HG02840 (cell line): ENCODE data around the gene CCDC88C.
A peak's percentile ranks its signal among the peaks of the same experiment; 100 is the strongest.

Source experiments
- ATAC-seq: cut with Tn5 transposase; IDR thresholded peaks from one replicate; pipeline ENCODE4 v1.9.1; 2021; ENCODE audit warnings: mild to moderate bottlenecking, moderate library complexity, moderate number of reproducible peaks; ENCODE audit not compliant: unreplicated experiment, low FRiP score

Gene CCDC88C

GRCh38 chr14:91350813-91351511 lies 66.7 kb downstream of the CCDC88C start:
- peak; percentile 57 for ATAC-seq

GRCh38 chr14:91350483-91350812 lies 67.2 kb downstream of the CCDC88C start:
- no peak for ATAC-seq

DNA sequence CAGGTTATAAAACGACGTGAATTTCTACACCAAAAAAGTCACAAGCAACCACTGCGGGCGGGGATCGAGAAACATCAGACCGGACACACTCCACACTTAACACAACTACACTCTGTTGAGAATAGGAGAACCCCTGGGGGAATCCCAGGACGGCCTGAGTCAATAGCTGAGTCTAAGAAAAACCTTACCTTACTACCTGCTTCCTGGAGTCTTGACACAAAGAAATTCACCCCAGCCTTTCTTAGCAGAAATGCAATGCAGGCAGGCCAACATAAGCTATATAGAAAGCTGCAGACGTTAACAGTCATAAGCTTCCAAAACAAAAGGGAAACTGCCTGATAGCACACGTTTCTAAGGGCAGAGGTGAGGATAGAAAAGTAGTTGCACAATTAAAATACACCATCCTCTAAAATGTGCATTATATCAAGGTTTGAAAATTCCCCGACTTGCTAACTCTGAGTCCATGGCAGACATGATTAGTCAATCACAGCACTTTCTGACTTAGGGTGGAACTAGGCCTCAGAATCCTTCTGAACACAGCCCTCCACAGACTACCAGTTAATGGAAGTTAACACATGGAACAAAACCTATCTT lies 68.0 kb downstream of the CCDC88C start:
- peak; percentile 51 for ATAC-seq

GRCh38 chr14:91348845-91349465 lies 68.7 kb downstream of the CCDC88C start:
- peak; percentile 4 for ATAC-seq

DNA sequence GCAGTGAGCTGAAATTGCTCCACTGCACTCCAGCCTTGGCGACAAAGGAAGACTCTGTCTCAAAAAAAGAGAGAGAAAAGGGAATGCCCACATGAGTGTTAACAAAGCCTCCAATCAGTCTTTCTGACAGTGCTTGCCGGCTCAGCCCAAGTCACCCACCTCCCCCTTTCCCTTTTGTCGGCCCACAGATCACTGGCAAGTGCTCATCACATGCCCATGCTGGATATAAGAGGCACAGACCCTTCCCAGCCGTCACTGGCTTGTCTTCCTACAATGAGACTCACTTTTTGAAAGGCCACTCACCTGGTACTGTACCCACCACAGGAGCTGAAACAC lies 70.8 kb downstream of the CCDC88C start:
- no peak for ATAC-seq

DNA sequence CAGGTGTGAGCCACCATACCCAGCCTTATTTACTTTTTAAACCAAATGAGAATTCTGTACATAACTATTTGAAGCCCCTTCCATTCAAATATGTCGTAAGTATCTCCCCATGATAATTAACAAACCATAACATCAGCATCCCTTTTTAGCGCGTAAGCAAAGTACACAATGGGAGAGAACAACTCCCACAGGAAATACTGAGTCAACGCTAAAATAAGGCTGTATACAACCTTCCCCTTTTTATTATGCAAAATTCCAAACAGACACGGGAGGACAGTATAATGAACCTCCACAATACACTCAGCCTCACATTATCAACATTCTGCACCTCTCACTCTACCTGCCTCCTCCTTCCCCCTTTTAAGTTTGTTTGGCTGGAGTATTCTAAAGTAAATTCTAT lies 73.5 kb downstream of the CCDC88C start:
- ATAC-seq, result no peak

DNA sequence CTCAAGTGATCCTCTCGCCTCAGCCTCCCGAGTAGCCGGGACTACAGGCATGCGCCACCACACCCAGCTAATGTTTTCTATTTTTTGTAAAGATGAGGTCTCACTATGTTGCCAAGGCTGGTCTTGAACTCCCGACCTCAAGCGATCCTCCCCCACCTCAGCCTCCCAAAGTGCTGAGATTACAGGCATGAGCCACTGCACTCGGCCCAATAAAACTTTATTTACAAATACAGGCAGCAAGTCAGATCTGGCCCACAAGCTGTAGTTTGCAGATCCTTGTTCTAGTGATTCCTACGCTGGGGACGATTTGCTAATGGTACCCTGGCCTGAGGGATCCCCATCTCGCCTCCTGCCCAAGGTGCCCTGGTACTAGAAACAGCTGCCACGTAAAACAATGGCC lies 74.6 kb downstream of the CCDC88C start:
- no peak for ATAC-seq

DNA sequence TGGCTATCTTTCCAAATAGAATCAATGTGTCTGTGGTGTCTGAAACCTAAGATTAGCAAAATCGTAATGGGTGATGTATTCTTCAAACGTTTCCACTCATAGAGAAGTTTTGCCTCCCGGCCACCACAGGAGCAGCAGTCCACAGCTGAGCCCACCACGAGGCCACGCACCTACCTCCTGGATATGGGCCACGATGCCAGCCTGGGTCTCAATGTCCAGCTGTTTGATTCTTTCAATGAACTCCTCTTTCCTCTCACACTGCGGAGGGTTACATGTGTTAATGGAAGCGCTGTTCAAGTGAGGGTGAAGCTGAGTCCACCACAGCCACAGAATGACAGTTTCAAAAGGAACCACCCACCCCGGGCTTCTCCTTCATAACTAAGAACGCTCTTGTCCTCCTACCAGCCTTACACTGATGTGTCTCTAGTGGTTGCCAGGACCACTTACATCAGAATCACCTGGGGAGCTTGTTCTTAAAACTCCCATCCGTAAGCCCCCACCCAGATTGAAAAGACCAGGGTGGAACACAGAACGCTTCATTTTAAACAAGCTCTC lies 75.3 kb downstream of the CCDC88C start:
- ATAC-seq, result no peak

DNA sequence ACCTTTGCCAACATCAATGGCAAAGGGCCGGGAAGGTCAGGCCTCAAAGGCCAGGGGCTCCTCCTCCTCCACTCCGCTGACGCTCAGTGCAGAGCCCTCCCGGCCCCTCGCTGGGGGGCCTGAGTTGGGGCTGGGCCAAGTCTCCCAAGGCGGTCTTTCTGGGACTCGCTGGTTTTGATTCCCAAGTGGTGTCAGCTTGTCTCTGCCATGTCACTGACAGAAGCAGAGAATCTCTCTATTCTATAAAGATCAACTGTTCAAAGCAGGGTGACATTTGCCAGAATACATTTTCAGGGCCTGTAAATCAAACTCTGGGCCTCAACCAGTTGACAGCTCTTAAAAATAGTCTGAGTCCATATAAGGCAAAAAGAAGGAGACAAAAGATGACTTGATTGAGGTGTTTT lies 75.9 kb downstream of the CCDC88C start:
- ATAC-seq, result no peak

DNA sequence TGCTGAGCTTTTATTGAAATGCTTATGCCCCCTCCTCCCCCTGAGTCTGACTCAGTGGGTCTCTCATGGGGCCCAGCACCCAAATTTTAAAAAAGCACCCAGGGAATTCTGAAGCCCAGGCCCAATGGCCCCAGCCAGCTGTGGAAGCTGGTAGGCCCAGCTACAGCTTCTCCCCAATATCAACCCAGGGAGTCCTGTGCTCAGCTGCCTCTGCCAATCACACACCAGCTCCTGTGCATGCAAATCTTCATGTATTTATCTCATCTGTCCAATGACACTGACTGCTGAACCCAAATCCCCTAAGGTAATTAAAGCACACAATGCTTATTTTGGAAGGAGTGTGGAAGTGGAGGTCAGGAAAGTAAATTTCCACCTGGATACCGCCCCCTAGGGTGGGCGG lies 76.3 kb downstream of the CCDC88C start:
- ATAC-seq, result no peak

DNA sequence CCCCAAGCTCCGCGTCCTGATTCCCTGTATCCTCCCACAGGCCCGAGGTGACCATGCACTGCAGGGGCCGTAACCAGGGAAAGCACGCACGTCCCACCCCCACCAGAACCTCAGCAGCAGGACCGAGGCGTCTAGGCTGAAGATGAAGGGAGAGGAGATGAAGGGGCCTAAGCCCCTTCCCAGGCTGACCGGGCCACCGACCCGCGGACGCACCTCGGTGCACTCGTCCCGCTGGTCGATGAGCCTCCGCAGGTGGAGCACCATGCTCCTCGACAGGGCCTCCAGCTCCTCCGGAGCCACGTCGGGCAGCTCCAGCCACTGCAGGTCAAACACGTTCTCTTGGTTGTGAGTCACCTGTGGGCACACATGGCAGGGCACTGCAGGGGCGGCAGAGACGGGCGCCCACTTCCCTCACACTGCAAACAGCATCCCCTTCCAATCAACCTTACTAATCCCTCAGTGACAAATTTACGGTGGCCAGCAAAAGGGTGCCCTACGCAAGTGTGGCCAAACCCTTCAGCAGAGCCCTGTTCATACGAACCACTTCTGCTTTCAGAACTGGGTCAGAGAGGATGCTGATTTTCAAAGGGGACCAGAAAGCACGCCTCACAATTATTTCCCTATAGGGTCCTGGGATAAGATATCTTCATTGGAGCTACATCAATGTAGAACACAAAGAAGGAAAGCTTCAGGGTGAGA lies 77.8 kb downstream of the CCDC88C start:
- no peak for ATAC-seq

DNA sequence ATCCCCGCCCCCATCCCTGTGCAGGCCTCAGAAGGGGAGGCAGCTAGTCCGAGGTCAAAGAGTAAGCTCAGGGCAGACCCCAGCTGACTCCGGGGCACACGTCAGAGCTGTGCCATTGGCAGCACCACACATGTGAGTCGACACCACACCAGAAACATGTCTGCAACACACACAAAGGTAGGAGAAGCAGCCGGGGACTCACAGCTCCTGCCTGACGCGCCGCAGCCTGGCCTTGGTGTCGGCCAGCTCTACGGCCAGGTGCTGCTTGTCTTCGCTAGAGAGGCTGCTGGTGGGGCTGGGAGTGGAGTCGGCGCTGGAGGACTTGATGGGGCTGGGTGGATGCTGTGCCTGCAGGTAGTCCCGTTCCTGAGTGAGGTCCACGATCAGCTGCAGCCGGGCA lies 78.5 kb downstream of the CCDC88C start:
- no peak for ATAC-seq

GRCh38 chr14:91338379-91338778 lies 79.2 kb downstream of the CCDC88C start:
- no peak for ATAC-seq

DNA sequence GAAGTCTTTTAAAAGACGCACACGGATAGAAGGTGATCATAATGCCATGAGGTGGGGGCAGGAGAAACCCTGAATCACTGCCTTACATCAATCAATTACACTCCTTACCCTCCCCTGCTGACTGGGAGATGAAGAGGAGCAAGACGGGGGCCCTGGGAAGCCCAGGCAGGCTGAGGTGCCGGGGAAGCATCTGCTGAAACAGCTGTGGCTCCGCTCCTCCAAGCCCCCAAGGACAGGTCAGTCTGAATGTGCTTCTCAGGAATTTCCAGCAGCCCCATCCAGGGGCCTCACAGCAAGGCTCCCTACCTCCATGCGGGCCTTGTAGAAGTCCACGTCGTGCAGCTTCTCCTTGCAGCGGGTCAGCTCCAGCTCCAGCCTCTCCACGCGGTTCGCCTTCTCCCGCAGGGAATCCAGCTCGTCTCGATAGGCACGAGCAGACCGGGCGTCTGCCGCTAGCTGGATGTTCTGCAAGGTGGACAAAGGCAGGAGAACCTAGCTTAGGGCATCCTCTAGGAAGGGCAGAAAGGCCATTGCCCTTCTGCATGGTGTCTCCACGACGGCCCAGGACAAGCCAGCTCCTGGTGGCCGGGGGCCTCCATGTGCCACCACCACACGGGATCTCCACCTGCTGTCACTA lies 79.8 kb downstream of the CCDC88C start:
- ATAC-seq, result no peak

DNA sequence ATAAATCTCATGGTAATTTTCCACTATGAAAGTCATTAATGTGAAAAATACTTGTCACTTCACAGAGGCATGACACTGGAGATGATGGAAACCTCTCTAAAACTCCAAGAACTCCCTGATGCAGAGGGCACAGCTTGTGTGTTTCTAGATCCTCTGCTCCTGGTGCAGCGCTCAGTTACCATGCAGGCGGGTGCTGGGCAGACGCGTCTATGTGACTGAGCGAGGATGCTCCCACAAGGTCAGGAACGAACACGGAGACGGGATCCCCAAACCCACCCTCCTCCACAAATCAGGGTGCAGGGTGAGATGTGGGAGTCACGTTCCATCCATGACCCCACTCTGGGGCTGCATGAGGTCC lies 81.5 kb downstream of the CCDC88C start:
- ATAC-seq, result no peak

- no peak for ATAC-seq
These were observed 82.2 kb downstream of the CCDC88C start for GRCh38 chr14:91335191-91336092.

GRCh38 chr14:91333650-91334039 lies 84.0 kb downstream of the CCDC88C start:
- no peak for ATAC-seq

DNA sequence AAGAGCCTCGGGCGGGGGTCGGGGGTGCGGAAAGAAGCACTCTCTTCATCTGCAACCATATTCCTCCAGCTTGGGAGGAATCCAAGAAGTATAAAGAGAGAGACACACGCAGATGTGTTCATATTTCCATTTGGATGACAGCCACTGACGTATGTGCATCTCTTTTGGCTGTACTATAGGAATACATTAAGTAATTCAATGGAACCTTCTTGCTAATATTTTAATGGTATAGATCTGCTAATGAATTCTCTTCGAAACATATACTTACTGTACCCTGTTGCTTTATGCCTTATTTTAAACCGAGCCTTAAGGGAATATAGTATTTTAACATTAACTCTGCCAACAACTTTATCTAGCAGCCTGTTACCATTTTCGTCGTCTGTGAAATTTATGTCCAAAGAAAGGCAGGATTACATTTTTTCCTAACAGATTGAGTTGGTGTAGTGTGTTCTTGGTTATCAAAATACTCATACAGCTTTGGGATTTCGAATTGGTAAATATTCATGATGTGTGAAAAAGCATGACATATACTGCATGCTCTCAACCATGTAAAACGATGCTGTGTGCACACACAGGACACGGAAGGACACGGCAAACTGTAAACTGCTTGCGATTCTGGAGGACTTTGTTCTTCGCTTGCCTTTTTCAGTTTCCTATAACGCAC lies 84.5 kb downstream of the CCDC88C start:
- no peak for ATAC-seq

DNA sequence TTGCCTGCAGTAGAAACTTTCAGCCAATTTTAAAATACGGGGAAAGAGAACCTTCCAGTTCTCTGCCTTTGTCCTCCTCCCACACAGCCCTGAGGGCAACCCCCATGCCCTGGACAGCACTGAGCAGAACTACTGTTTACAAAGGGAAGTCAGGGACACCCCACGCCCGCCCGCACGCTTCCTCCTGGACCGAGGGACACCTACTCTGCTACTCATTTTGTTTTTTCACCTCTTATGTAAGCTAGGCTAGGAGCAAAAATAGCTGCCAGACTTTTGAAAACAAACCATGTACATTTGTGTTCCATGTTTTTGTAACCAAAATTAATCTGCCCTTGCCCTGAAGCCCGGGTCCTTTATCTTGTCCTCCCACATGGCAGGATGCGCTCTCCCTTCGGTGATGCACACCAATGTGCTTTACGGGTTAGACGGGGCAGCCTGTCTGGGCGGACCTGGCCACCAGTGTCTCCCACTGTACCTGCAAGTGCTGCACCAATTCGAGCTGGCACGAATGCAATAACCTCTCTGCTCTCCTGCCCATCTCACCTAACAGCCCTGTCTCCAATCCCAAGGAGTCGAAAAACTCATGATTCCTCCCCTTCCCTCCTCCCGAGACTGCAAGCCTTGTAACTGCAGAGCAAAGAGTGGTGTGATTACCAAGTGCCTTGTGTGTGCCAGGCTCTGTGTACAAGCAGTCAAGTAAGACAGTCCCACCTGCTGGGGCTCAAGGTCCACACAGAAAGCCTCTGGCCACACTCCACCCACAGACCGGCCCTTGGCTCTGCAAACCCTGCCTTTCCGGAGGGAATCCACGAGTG lies 85.2 kb downstream of the CCDC88C start:
- ATAC-seq, result no peak
